HepG2 (cell line): ENCODE measurements around the gene KCNIP4. TPM values are rescaled to one million over a fixed set of nuclear protein-coding genes. Genes with fewer than 3 reads are reported as not detected.

Experiments
- ATAC-seq: fragments of 200-7000 bp; cut with Tn5 transposase; 3 replicates; pipeline ENCODE4 v1.9.1; 2020; ENCODE audit warnings: mild to moderate bottlenecking, moderate library complexity
- BruUV-seq: library from RNA; stranded (reverse); fragments of 400-500 nt; replicated peaks from 2 replicates; lab custom pipeline; 2021; lab: Mats Ljungman, UMichigan
- CTCF ChIA-PET: fragments of 300-600 bp; formaldehyde crosslinking; extraction: SDS; loops from one replicate; lab custom pipeline; 2021; ENCODE audit warnings: low total read pairs, inconsistent platforms, low intra/inter-chr PET ratio; lab: Yijun Ruan, JAX
- POLR2A ChIA-PET: fragments of 350-600 bp; sonication (Branson Sonifier 250); formaldehyde crosslinking; loops from one replicate; lab custom pipeline; 2020; ENCODE audit warnings: antibody characterized with exemption, inconsistent platforms; lab: Yijun Ruan, JAX
- DNase-seq: peaks from one replicate; pipeline ENCODE4 v3.0.0-alpha.2; 2015; ENCODE audit warnings: low spot score
- FAIRE-seq: peaks from 3 replicates; lab custom pipeline; 2011; peaks lifted over from hg19 to GRCh38; lab: Jason Lieb, UNC
- H2AFZ ChIP-seq: one replicate; pipeline ENCODE4 v1.6.1; 2011; ENCODE audit warnings: low read length, inconsistent platforms
- H3K27ac ChIP-seq: fragments of 300-600 bp; 3 replicates; pipeline ENCODE4 v1.8.0; 2011; ENCODE audit warnings: mixed run types, mild to moderate bottlenecking, mixed read lengths, low read length, inconsistent platforms; ENCODE audit not compliant: insufficient read depth; ENCODE audit errors: extremely low read length
- H3K27me3 ChIP-seq, 2 experiments: fragments of 200-600 bp in 1 of 2; 2 replicates in 1 of 2; 3 replicates in 1 of 2; pipeline versions ENCODE4 v1.6.0 to v1.8.0; 2011; ENCODE audit warnings: low read length in 2 of 2, mild to moderate bottlenecking in 2 of 2, moderate library complexity in 2 of 2, inconsistent platforms in 1 of 2; ENCODE audit not compliant: insufficient read depth in 2 of 2, control insufficient read depth in 1 of 2
- H3K36me3 ChIP-seq, 2 experiments: fragments of 200-600 bp in 1 of 2; replicated peaks in 1 of 2; 2 replicates in 1 of 2; 3 replicates in 1 of 2; pipeline versions ENCODE4 v1.5.1 to v1.8.0; 2011; ENCODE audit warnings: low read length in 2 of 2, inconsistent platforms in 1 of 2; ENCODE audit not compliant: insufficient read depth in 2 of 2, control insufficient read depth in 1 of 2
- H3K4me1 ChIP-seq: 2 replicates; pipeline ENCODE4 v1.5.1; 2012; ENCODE audit warnings: low read length, inconsistent platforms; ENCODE audit not compliant: insufficient read depth
- H3K4me2 ChIP-seq: 2 replicates; pipeline ENCODE4 v1.6.0; 2011; ENCODE audit warnings: low read depth, low read length, inconsistent platforms
- H3K4me3 ChIP-seq, 3 experiments: fragments of 200-600 bp in 1 of 3; sonication (generic), shearing (Covaris generic) in 1 of 3; replicated peaks in 1 of 3; 2 replicates each; pipeline ENCODE4 v1.5.1; 2011 to 2016; ENCODE audit warnings: low read length in 3 of 3, inconsistent platforms in 2 of 3, low read depth in 2 of 3, mild to moderate bottlenecking in 2 of 3, control low read depth in 1 of 3, mixed read lengths in 1 of 3; ENCODE audit not compliant: insufficient read depth in 1 of 3
- H3K79me2 ChIP-seq: one replicate; pipeline ENCODE4 v1.6.1; 2011; ENCODE audit warnings: low read length, inconsistent platforms; ENCODE audit not compliant: insufficient read depth
- H3K9ac ChIP-seq: 2 replicates; pipeline ENCODE4 v1.6.0; 2011; ENCODE audit warnings: mild to moderate bottlenecking, low read depth, low read length, inconsistent platforms; ENCODE audit not compliant: insufficient read depth
- H3K9me3 ChIP-seq: 2 replicates; pipeline ENCODE4 v1.5.1; 2012; ENCODE audit warnings: mild to moderate bottlenecking, low read length
- H4K20me1 ChIP-seq: 2 replicates; pipeline ENCODE4 v1.6.0; 2011; ENCODE audit warnings: inconsistent platforms, mild to moderate bottlenecking, low read length, moderate library complexity; ENCODE audit not compliant: insufficient read depth
- ATF7 ChIP-seq, 2 experiments: fragments of 450-650 bp in 1 of 2; sonication (generic) in 1 of 2; formaldehyde crosslinking in 1 of 2; IDR thresholded peaks; 2 replicates each; pipeline versions ENCODE4 v1.4.0 to v1.6.1; 2016 to 2020; ENCODE audit warnings: antibody characterized with exemption in 1 of 2, mild to moderate bottlenecking in 1 of 2, missing genetic modification reagents in 1 of 2
- ESRRA ChIP-seq: sonication (generic); formaldehyde crosslinking; IDR thresholded peaks from 2 replicates; pipeline ENCODE4 v1.5.1; 2020; ENCODE audit warnings: mild to moderate bottlenecking, low read depth, missing genetic modification reagents
- HOXA3 ChIP-seq: sonication (generic); formaldehyde crosslinking; IDR thresholded peaks from 2 replicates; pipeline ENCODE4 v1.5.0; 2020; ENCODE audit warnings: missing genetic modification reagents
- NCOR1 ChIP-seq: fragments of 200-600 bp; sonication (generic); IDR thresholded peaks from 2 replicates; pipeline ENCODE4 v1.7.0; 2017; ENCODE audit warnings: antibody characterized with exemption, low read length, borderline replicate concordance
- ZNF232 ChIP-seq: sonication (generic); formaldehyde crosslinking; IDR thresholded peaks from 2 replicates; pipeline ENCODE4 v1.4.0; 2020; ENCODE audit warnings: missing genetic modification reagents, borderline replicate concordance
- ZNF333 ChIP-seq: sonication (generic); formaldehyde crosslinking; IDR thresholded peaks from 2 replicates; pipeline ENCODE4 v1.4.0; 2020; ENCODE audit warnings: mild to moderate bottlenecking, missing genetic modification reagents, borderline replicate concordance
- ZNF549 ChIP-seq: sonication (generic); formaldehyde crosslinking; IDR thresholded peaks from 2 replicates; pipeline ENCODE4 v1.5.0; 2020; ENCODE audit warnings: missing genetic modification reagents
- ZNF766 ChIP-seq: sonication (generic); formaldehyde crosslinking; IDR thresholded peaks from 2 replicates; pipeline ENCODE4 v1.5.0; 2020; ENCODE audit warnings: missing genetic modification reagents, borderline replicate concordance
- WGBS: methylation state at CpG from one replicate; pipeline ENCODE4 v1.1.6; 2017; ENCODE audit warnings: low lambda C conversion rate; 5-methylcytosine and 5-hydroxymethylcytosine counted together
- in situ Hi-C: cut with HindIII; loops from 2 replicates; pipeline ENCODE4 v1.10.0; 2017; ENCODE audit warnings: low pct_unique_long_range_greater_than_20kb; ENCODE audit not compliant: extremely low pct_ligation_motif_present
- intact Hi-C: fragments of 100-400 bp; cut with micrococcal nuclease; formaldehyde crosslinking; loops from one replicate; pipeline ENCODE4 v1.10.0; 2022; ENCODE audit not compliant: unreplicated experiment
- polyA plus RNA-seq, 8 experiments: library from polyadenylated mRNA; depleted of rRNA in 3 of 8; stranded (reverse) in 7 of 8; unstranded in 1 of 8; fragments of >200 nt; fragmentation: Illumina TruSeq in 4 of 8; extraction: Trizol in 4 of 8; gene quantifications; 2 replicates each; pipeline versions ENCODE4 v1.2.1 to v1.2.3, GENCODE V29; 2011 to 2016; ENCODE audit warnings: low read depth in 4 of 8, missing spikeins in 1 of 8, mixed read lengths in 1 of 8; ENCODE audit not compliant: insufficient read depth in 1 of 8
- total RNA-seq, 5 experiments: library from RNA; depleted of rRNA; stranded (reverse); fragments of >200 nt; fragmentation: Illumina TruSeq; extraction: Trizol; gene quantifications; 2 replicates each; pipeline ENCODE4 v1.2.3, GENCODE V29; 2016; ENCODE audit warnings: low read depth in 1 of 5
- TF ChIP-seq, protein P1 (sequence below): sonication (generic); formaldehyde crosslinking; IDR thresholded peaks from 2 replicates; pipeline ENCODE4 v1.5.0; 2020; ENCODE audit warnings: mild to moderate bottlenecking, missing genetic modification reagents
- TF ChIP-seq, protein P2 (sequence below): sonication (generic); formaldehyde crosslinking; IDR thresholded peaks from 2 replicates; pipeline ENCODE4 v1.5.1; 2020; ENCODE audit warnings: missing genetic modification reagents, mild to moderate bottlenecking, borderline replicate concordance
- TF ChIP-seq, protein P3 (sequence below): sonication (generic); formaldehyde crosslinking; conservative IDR thresholded peaks from 2 replicates; pipeline ENCODE4 v1.8.0; 2022; ENCODE audit warnings: mild to moderate bottlenecking, moderate library complexity, missing genetic modification reagents
- TF ChIP-seq, protein P4 (sequence below): IDR thresholded peaks from 2 replicates; pipeline ENCODE4 v1.6.1; 2016; ENCODE audit warnings: missing compliant biosample characterization, missing genetic modification reagents, borderline replicate concordance
- TF ChIP-seq, protein P5 (sequence below): sonication (generic); formaldehyde crosslinking; IDR thresholded peaks from 2 replicates; pipeline ENCODE4 v1.4.0; 2020; ENCODE audit warnings: missing genetic modification reagents
- TF ChIP-seq, protein P6 (sequence below): sonication (generic); formaldehyde crosslinking; IDR thresholded peaks from 2 replicates; pipeline ENCODE4 v1.9.0; 2021; ENCODE audit warnings: missing genetic modification reagents, borderline replicate concordance

KCNIP4 gene
- total and polyA plus RNA-seq, 2 of the 13 experiments (the other 11 are each of a cell fraction or from before 2014, with no cell fraction given), result 0.09 TPM; not detected in 1

DNA sequence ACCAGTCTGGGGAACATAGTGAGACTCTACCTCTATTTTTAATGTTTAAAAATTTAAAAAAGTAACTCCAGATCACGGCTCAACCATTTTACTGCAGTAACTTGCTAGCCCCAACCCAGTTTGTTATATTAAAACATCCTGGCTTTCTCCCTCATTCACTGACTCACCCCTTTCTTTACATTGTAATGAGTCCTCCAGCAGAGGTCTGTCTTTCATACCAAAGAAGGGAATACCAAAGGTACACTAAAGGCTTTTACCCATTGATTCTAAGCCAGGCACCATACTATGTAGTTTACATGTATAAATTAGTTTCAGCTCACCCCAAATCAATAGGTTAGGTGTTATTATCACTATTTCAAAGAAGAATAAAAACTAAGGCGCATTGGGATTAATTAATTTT lies 961.4 kb downstream of the KCNIP4 start:
- TF ChIP-seq, protein P1, sequence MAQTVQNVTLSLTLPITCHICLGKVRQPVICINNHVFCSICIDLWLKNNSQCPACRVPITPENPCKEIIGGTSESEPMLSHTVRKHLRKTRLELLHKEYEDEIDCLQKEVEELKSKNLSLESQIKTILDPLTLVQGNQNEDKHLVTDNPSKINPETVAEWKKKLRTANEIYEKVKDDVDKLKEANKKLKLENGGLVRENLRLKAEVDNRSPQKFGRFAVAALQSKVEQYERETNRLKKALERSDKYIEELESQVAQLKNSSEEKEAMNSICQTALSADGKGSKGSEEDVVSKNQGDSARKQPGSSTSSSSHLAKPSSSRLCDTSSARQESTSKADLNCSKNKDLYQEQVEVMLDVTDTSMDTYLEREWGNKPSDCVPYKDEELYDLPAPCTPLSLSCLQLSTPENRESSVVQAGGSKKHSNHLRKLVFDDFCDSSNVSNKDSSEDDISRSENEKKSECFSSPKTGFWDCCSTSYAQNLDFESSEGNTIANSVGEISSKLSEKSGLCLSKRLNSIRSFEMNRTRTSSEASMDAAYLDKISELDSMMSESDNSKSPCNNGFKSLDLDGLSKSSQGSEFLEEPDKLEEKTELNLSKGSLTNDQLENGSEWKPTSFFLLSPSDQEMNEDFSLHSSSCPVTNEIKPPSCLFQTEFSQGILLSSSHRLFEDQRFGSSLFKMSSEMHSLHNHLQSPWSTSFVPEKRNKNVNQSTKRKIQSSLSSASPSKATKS (CRISPR knock-in tag), result no peak
- no peak for TF ChIP-seq ESRRA (CRISPR knock-in tag)
- TF ChIP-seq, protein P2, sequence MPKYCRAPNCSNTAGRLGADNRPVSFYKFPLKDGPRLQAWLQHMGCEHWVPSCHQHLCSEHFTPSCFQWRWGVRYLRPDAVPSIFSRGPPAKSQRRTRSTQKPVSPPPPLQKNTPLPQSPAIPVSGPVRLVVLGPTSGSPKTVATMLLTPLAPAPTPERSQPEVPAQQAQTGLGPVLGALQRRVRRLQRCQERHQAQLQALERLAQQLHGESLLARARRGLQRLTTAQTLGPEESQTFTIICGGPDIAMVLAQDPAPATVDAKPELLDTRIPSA (CRISPR knock-in tag), result no peak
- TF ChIP-seq ZNF232 (CRISPR knock-in tag), result no peak
- TF ChIP-seq, protein P3, sequence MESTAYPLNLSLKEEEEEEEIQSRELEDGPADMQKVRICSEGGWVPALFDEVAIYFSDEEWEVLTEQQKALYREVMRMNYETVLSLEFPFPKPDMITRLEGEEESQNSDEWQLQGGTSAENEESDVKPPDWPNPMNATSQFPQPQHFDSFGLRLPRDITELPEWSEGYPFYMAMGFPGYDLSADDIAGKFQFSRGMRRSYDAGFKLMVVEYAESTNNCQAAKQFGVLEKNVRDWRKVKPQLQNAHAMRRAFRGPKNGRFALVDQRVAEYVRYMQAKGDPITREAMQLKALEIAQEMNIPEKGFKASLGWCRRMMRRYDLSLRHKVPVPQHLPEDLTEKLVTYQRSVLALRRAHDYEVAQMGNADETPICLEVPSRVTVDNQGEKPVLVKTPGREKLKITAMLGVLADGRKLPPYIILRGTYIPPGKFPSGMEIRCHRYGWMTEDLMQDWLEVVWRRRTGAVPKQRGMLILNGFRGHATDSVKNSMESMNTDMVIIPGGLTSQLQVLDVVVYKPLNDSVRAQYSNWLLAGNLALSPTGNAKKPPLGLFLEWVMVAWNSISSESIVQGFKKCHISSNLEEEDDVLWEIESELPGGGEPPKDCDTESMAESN, result no peak
- TF ChIP-seq ZNF549 (CRISPR knock-in tag), result no peak
- no peak for TF ChIP-seq ZNF766 (CRISPR knock-in tag)
- no peak for TF ChIP-seq ATF7 (IDR thresholded peaks at IDR 0.05)
- no peak for TF ChIP-seq ATF7 (CRISPR knock-in tag; IDR thresholded peaks at IDR 0.05)
- no peak for TF ChIP-seq ZNF333 (CRISPR knock-in tag)
- TF ChIP-seq, protein P4, sequence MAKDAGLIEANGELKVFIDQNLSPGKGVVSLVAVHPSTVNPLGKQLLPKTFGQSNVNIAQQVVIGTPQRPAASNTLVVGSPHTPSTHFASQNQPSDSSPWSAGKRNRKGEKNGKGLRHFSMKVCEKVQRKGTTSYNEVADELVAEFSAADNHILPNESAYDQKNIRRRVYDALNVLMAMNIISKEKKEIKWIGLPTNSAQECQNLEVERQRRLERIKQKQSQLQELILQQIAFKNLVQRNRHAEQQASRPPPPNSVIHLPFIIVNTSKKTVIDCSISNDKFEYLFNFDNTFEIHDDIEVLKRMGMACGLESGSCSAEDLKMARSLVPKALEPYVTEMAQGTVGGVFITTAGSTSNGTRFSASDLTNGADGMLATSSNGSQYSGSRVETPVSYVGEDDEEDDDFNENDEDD, result no peak
- no peak for TF ChIP-seq NCOR1
- TF ChIP-seq, protein P5, sequence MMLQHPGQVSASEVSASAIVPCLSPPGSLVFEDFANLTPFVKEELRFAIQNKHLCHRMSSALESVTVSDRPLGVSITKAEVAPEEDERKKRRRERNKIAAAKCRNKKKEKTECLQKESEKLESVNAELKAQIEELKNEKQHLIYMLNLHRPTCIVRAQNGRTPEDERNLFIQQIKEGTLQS (CRISPR knock-in tag), result no peak
- TF ChIP-seq, protein P6, sequence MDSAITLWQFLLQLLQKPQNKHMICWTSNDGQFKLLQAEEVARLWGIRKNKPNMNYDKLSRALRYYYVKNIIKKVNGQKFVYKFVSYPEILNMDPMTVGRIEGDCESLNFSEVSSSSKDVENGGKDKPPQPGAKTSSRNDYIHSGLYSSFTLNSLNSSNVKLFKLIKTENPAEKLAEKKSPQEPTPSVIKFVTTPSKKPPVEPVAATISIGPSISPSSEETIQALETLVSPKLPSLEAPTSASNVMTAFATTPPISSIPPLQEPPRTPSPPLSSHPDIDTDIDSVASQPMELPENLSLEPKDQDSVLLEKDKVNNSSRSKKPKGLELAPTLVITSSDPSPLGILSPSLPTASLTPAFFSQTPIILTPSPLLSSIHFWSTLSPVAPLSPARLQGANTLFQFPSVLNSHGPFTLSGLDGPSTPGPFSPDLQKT (CRISPR knock-in tag), result no peak
- TF ChIP-seq HOXA3 (CRISPR knock-in tag), result no peak
- Histone ChIP-seq H2AFZ (no peak overlapping the region), H3K4me1 (no peaks in the 10 kb centered on the region), H4K20me1 (no peaks in the 10 kb centered on the region), H3K4me3 (no peak overlapping the region), H3K9me3 (peaks cover 13% of the 10 kb centered on the region; the same call in 1 of the 2 replicates), H3K27me3 (no peaks in the 10 kb centered on the region), H3K36me3 (no peaks in the 10 kb centered on the region), H3K27ac (no peak overlapping the region), H3K79me2 (no peaks in the 10 kb centered on the region), H3K4me2 (no peak overlapping the region), H3K9ac (no peak overlapping the region)
- ChIA-PET POLR2A (no interaction called here), CTCF (no interaction called here)
- intact Hi-C loops, result no loop called here
- no TSS peak for BruUV-seq
- WGBS, result 18% methylated on average over 2 of the region's 2 CpGs
- DNase-seq (no peak), FAIRE-seq (no peak), ATAC-seq (no peak)
- in situ Hi-C loops, result no loop called here
